PC-9 (cell line): Measurements from ENCODE around the gene RNF141.

ENCODE experiments used
- EZH2 ChIP-seq: fragments of 200-600 bp; sonication (generic); IDR thresholded peaks from 2 replicates; pipeline ENCODE4 v1.8.0; 2017; ENCODE audit warnings: antibody characterized with exemption, low read depth
- TF ChIP-seq, protein P1 (sequence below): fragments of 200-600 bp; sonication (generic); conservative IDR thresholded peaks from 2 replicates; pipeline ENCODE4 v1.6.1; 2017; ENCODE audit warnings: mixed run types, antibody characterized with exemption, mild to moderate bottlenecking, moderate library complexity

DNA sequence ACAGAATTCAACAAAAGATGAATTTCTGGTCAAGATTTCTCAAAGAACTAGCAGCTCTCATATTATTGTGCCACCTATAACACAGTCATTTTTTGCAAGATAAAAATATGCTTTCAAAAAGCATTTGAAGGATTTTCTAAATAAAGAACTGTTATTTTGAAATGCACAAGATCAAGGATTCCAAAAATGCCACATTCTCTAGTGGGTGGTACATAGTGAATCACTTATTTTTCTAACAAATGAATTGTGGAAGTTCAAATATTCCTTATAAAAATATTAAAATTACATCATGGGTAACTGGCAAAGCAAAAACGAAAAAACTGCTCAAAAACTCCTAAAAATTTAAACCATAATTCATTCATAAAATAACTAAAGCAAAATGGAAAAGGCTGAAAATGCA is 2.1 kb downstream of the RNF141 start:
- TF ChIP-seq, protein P1, sequence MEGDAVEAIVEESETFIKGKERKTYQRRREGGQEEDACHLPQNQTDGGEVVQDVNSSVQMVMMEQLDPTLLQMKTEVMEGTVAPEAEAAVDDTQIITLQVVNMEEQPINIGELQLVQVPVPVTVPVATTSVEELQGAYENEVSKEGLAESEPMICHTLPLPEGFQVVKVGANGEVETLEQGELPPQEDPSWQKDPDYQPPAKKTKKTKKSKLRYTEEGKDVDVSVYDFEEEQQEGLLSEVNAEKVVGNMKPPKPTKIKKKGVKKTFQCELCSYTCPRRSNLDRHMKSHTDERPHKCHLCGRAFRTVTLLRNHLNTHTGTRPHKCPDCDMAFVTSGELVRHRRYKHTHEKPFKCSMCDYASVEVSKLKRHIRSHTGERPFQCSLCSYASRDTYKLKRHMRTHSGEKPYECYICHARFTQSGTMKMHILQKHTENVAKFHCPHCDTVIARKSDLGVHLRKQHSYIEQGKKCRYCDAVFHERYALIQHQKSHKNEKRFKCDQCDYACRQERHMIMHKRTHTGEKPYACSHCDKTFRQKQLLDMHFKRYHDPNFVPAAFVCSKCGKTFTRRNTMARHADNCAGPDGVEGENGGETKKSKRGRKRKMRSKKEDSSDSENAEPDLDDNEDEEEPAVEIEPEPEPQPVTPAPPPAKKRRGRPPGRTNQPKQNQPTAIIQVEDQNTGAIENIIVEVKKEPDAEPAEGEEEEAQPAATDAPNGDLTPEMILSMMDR: no peak
- no peak for TF ChIP-seq EZH2
